IPS DF 4.7 (cell line): ENCODE data around the gene ATP11B.
"Not testable (repeated sequence)": the region's sequence is repeated elsewhere in the genome, so short reads cannot be mapped to it uniquely, and the experiment has no call there.

ENCODE experiments used
- DNase-seq: peaks from one replicate; pipeline ENCODE4 v3.0.0-alpha.2; 2013; ENCODE audit warnings: low spot score; ENCODE audit errors: extremely low read depth

ATP11B gene

GRCh38 chr3:182824957-182825356, 31.7 kb downstream of the ATP11B start:
- no peak for DNase-seq

DNA sequence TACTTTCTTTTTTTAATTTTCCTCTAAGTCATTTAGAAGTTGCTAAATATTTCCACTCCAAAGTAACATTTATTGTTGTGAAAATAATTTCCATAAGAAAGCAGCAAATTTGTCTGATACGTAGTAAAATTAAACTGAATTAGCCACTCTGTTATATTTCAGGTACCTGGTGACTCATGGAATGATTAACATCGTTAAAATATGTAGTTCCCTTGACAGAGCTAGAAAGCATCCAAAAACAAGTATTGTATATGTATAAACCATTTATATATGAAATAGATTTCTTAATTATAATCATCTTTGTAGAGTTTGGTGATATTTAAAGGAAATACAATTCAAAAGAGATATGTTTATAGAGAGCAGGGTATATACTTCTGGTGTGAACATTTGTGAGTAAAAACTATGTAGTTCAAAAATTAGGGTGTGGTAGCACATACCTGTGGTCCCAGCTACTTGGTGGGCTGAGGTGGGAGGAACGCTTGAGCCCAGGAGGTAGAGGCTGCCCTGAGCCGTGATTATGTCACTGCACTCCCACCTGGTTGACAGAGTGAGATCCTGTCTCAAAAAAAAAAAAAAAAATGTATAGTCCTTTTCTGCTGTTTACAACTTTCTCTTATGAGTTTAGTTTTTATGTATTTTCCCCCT, 36.6 kb downstream of the ATP11B start:
- DNase-seq, result no peak

DNA sequence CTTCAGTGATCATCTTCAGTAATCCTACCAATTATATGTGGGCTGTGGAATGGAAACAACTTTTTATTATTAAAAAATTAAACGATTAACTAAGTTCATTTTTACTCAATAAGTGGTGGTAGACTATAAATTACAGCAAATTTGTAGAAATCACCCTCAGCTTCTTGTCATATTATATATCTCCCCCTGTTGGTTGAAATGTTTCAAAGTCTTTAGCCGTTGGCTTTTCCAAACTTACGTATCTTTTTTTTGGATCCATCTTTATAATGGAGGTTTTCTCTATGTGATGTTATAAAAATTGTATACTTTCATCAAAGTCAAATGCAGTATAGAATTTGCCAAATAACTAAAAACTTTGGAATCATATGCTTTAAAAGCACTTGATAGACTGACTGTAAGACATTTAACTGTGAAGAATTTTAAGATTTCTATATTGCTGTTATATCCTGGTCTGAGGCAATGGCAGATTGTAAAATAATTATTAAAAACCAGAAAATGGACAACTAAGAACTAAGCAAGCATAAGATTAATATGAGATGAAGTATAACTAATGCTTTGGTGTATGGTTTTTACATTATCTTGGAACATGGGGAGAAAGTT, 44.7 kb downstream of the ATP11B start:
- DNase-seq, result no peak

GRCh38 chr3:182843478-182843877, 50.2 kb downstream of the ATP11B start:
- DNase-seq, result no peak

DNA sequence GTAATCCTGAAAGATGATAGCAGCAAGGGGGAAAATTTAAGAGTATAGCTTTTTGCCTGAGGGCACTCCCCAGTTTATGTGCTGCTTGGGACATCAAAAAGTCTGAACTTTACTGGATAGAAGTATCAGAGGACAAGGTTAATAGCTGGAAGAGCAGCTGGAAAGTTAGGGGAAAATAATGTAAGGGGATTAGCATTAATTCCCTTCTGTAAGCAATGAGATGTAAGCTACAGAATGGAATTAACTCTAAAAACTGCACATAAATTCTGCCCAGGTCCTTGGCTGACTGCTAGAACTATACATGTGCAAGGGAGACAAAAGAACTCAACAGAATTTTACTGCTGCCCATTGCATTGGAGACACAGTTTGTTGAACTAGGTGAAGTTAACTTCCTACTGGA, 55.6 kb downstream of the ATP11B start:
- no peak for DNase-seq

GRCh38 chr3:182855076-182855475, 61.8 kb downstream of the ATP11B start:
- DNase-seq, result no peak

- DNase-seq, result no peak
Measured at GRCh38 chr3:182861348-182861747, 68.0 kb downstream of the ATP11B start.

DNA sequence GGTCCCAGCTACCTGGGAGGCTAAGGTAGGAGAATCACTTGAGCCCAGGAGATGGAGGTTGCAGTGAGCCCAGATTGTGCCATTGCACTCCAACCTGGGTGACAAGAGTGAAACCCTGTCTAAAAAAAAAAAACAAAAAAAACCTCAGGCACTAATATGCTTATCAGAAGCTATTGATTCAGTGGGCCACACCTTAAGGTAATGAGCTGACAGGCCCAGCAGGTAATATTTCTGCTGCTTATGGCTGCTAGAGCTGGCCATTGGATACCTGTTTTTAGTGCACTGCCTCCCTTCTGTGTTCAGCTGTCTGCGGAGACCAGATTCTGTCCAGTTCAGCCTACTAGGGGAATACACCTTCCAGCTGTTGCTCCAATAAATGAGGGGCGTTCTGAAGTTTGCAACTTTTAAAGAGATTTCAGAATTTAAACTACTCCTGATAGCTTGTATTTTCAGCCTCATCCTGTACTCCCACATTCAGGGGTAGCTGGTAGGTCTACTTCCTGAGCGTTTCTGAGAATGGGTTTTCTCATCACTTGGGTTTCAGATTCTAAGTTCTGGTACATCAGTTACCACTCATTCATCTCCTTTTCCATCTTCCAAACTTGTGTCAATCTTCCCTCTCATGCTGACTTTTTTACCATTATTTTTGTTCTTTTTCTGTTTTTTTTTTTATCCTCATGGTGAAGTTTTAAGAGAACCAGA, 69.0 kb downstream of the ATP11B start:
- no peak for DNase-seq

DNA sequence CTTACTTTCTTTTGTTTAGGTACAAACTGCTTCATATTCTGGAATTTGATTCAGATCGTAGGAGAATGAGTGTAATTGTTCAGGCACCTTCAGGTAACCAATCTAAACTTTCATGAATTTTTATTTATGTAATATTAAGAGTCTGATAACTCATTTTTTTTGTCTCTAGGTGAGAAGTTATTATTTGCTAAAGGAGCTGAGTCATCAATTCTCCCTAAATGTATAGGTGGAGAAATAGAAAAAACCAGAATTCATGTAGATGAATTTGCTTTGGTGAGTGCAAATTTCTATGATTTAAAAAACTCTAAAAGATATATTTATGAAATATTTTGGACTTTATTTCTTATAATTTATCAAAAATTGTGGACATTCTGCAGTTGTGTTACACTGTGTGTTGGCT, 75.8 kb downstream of the ATP11B start:
- no peak for DNase-seq

GRCh38 chr3:182870917-182871316, 77.6 kb downstream of the ATP11B start:
- DNase-seq, result not testable (repeated sequence)

GRCh38 chr3:182879031-182879611, 85.8 kb downstream of the ATP11B start:
- DNase-seq, result no peak

GRCh38 chr3:182886497-182886896, 93.2 kb downstream of the ATP11B start:
- DNase-seq, result no peak

- DNase-seq, result no peak
Measured at GRCh38 chr3:182889948-182890629, 96.8 kb downstream of the ATP11B start.

DNA sequence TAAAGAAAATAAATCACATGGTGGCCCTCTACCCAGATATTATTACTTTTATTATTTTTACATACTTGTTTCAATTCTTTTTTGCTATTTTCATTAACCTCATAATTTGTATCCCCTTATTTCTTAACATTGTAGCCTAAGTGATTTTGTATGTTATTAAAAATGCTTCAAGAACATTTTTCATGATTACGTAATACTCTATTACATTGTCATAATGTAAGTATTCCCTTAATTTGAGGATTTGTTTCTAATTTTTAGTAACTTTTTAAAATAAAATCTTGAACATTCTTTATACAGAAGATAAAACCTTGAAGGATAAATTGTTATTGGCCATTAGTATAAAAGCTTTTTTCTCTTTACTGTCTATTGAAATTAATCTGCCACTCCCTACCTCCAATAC, 98.1 kb downstream of the ATP11B start:
- DNase-seq, result no peak

- no peak for DNase-seq
Measured at GRCh38 chr3:182892226-182892625, 98.9 kb downstream of the ATP11B start.

- no peak for DNase-seq
Measured at GRCh38 chr3:182895513-182896112, 102.3 kb downstream of the ATP11B start.

- no peak for DNase-seq
Measured at GRCh38 chr3:182896553-182896952, 103.2 kb downstream of the ATP11B start.

DNA sequence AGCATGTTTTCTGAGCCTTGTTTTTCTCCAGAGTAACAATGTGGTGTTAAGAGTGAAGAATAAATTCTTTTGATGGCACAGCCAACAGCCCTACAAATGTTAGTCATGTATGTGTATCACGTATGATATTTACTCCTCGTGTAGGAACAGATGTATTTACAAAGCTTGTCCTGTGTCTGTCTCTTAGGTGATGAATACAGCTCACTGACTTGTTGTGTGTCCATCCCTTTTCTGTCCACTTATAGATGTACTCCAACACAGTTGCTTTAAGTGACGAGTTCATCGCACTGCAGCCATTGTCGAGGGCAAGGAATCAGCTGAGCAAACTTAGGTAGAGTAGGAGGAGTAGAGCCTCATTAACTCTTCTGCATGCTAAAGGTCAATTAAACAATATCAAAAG, 108.9 kb downstream of the ATP11B start:
- DNase-seq, result no peak

DNA sequence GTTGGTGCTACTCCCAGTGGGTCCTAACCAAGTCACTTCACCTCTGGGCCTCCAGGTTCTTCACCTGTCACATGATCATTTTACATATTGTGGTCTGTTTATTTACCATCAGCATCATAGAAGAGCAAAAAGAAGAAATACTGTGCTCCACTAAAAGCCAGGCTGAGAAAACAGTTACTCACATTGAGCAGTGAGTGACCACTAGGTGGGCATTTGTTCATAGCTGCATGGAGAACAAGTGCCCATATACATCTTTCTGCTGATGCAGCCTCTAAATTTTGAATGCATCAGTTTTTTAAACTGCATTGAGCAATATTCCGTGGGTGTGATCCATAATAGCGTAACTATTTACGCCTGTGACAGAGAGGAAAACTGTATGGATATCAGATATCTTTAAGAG, 110.9 kb downstream of the ATP11B start:
- no peak for DNase-seq

DNA sequence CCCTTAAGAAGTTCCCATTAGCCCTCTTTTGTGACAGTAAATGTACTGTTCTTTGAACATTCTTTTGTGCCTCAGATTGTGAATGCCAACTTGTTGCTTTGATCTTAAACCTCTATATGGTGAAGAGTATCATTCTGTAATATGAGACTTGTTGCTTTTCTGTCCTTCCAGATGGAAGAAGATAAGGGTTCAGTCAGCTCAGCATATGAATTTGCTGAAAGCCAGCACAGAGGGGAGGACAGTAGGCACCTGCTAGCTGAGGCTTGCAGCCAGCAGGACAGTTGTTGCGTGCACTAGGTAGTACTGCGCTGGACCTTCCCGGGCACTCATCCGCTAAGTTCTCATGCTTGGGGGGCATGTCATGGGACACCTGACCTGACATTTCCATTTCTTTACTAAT, 112.3 kb downstream of the ATP11B start:
- no peak for DNase-seq

DNA sequence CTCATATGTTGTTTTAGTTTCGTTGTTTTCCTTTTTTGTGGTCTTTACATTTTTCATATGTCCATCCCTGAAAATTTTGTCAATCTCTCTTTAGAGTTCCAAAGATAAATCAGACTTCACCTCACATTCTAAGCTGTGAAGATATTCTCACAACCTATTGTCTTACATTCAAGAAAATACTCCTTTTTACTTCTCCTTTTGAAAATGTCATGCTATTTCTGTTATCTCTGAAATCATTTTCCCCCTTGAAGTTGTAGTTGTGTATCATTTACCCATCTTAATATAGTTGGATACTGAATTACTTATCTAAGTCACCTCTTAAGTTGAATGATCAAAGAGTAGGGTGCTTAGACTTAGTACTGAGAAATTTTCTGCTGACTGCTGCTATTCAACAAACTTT, 112.7 kb downstream of the ATP11B start:
- DNase-seq, result no peak

- DNase-seq, result no peak
Measured at GRCh38 chr3:182908471-182908870, 115.2 kb downstream of the ATP11B start.
